B cell (primary cell): ENCODE results near the gene CTXN3. TPM values are rescaled to one million over a fixed set of nuclear protein-coding genes. Genes with fewer than 3 reads are reported as not detected.

Experiments
- ATAC-seq: fragments of 200-7000 bp; cut with Tn5 transposase; one replicate; pipeline ENCODE4 v1.10.0; 2021; ENCODE audit warnings: low read depth, mild to moderate bottlenecking, moderate number of reproducible peaks, moderate library complexity
- CTCF ChIA-PET: fragments of 350-600 bp; sonication (Branson Sonifier 250); formaldehyde crosslinking; loops from one replicate; lab custom pipeline; 2021; ENCODE audit warnings: antibody characterized with exemption, inconsistent platforms; lab: Charles Lee
- POLR2A ChIA-PET: fragments of 350-600 bp; sonication (Branson Sonifier 250); formaldehyde crosslinking; loops from one replicate; lab custom pipeline; 2021; ENCODE audit warnings: antibody characterized with exemption; lab: Charles Lee
- DNase-seq: peaks from one replicate; pipeline ENCODE4 v3.0.0; 2013
- H2AFZ ChIP-seq: 2 replicates; pipeline ENCODE4 v1.6.1; 2012; ENCODE audit warnings: mild to moderate bottlenecking, low read depth, low read length; ENCODE audit not compliant: insufficient read depth, poor library complexity, severe bottlenecking
- H3K27ac ChIP-seq, 2 donors: 1 replicate in 1 of 2; 2 replicates in 1 of 2; pipeline ENCODE4 v1.5.1; 2012 to 2013; ENCODE audit warnings: low read length in 2 of 2, mild to moderate bottlenecking in 2 of 2, moderate library complexity in 1 of 2
- H3K27me3 ChIP-seq, 4 experiments: fragments of 200-600 bp in 1 of 4; sonication (generic) in 1 of 4; replicated peaks in 1 of 4; 1 replicate in 2 of 4; 2 replicates in 2 of 4; pipeline versions ENCODE4 v1.6.1 to v1.7.0; 2013 to 2016; ENCODE audit warnings: low read length in 3 of 4, mild to moderate bottlenecking in 2 of 4, mixed read lengths in 1 of 4, moderate library complexity in 1 of 4; ENCODE audit not compliant: insufficient read depth in 4 of 4, control insufficient read depth in 3 of 4; ENCODE audit errors: control extremely low read depth in 1 of 4
- H3K36me3 ChIP-seq, 2 experiments: replicated peaks in 1 of 2; 1 replicate in 1 of 2; 2 replicates in 1 of 2; pipeline versions ENCODE4 v1.6.1 to v1.7.1; 2013; ENCODE audit warnings: low read length in 1 of 2; ENCODE audit not compliant: insufficient read depth in 2 of 2, control insufficient read depth in 1 of 2; ENCODE audit errors: control extremely low read depth in 1 of 2, extremely low read depth in 1 of 2
- H3K4me1 ChIP-seq, 2 donors: fragments of 200-600 bp in 1 of 2; sonication (generic) in 1 of 2; 1 replicate in 1 of 2; 2 replicates in 1 of 2; pipeline versions ENCODE4 v1.5.1 to v1.6.1; 2013 to 2017; ENCODE audit warnings: low read length in 2 of 2; ENCODE audit not compliant: control insufficient read depth in 2 of 2, insufficient read depth in 2 of 2
- H3K4me2 ChIP-seq: replicated peaks from 2 replicates; pipeline ENCODE3; 2012; ENCODE audit warnings: mild to moderate bottlenecking, low read depth, low read length; ENCODE audit not compliant: poor library complexity, severe bottlenecking
- H3K4me3 ChIP-seq, 5 experiments: fragments of 200-600 bp in 1 of 5; sonication (generic) in 1 of 5; 1 replicate in 3 of 5; 2 replicates in 2 of 5; pipeline versions ENCODE4 v1.5.1 to v1.7.0; 2011 to 2016; ENCODE audit warnings: low read length in 4 of 5, mild to moderate bottlenecking in 4 of 5, low read depth in 2 of 5, control low read depth in 1 of 5, moderate library complexity in 1 of 5; ENCODE audit not compliant: insufficient read depth in 1 of 5; ENCODE audit errors: control extremely low read depth in 1 of 5, extremely low read depth in 1 of 5
- H3K79me2 ChIP-seq: fragments of 200-600 bp; sonication (generic); one replicate; pipeline ENCODE4 v1.6.0; 2016; ENCODE audit warnings: low read length; ENCODE audit not compliant: control insufficient read depth, insufficient read depth
- H3K9ac ChIP-seq: fragments of 200-600 bp; sonication (generic); 2 replicates; pipeline ENCODE4 v1.6.1; 2017; ENCODE audit warnings: mild to moderate bottlenecking, low read length, moderate library complexity
- H3K9me3 ChIP-seq, 3 donors: one replicate each; pipeline versions ENCODE4 v1.6.1 to v1.7.1; 2013; ENCODE audit warnings: low read length in 2 of 3; ENCODE audit not compliant: control insufficient read depth in 2 of 3, insufficient read depth in 1 of 3; ENCODE audit errors: control extremely low read depth in 1 of 3
- H4K20me1 ChIP-seq: 2 replicates; pipeline ENCODE4 v1.6.0; 2012; ENCODE audit warnings: mild to moderate bottlenecking, low read length; ENCODE audit not compliant: insufficient read depth, control insufficient read depth, poor library complexity, severe bottlenecking
- H3K27ac Mint-ChIP-seq: one replicate; pipeline ENCODE4 v1.8.0; 2021; ENCODE audit warnings: mixed read lengths
- H3K27me3 Mint-ChIP-seq: one replicate; pipeline ENCODE4 v1.8.0; 2021; ENCODE audit warnings: mixed read lengths
- H3K4me1 Mint-ChIP-seq: one replicate; pipeline ENCODE4 v1.8.0; 2021; ENCODE audit warnings: mixed read lengths
- H3K4me3 Mint-ChIP-seq: one replicate; pipeline ENCODE4 v1.8.0; 2021; ENCODE audit warnings: mixed read lengths
- H3K9me3 Mint-ChIP-seq: one replicate; pipeline ENCODE4 v1.8.0; 2022; ENCODE audit warnings: mixed read lengths; ENCODE audit not compliant: insufficient read depth
- CTCF ChIP-seq: fragments of 200-600 bp; IDR thresholded peaks from one replicate; pipeline ENCODE4 v1.8.0; 2022; ENCODE audit warnings: antibody characterized with exemption, mild to moderate bottlenecking
- EZH2 ChIP-seq: IDR thresholded peaks from 2 replicates; pipeline ENCODE4 v1.6.1; 2012; ENCODE audit warnings: borderline replicate concordance, low read depth, mild to moderate bottlenecking, moderate library complexity, low read length; ENCODE audit not compliant: insufficient read depth, poor library complexity, severe bottlenecking
- WGBS: methylation state at CpG from one replicate; pipeline ENCODE4 v1.1.5; 2013; ENCODE audit warnings: missing lambda C conversion rate; ENCODE audit not compliant: insufficient coverage; 5-methylcytosine and 5-hydroxymethylcytosine counted together
- intact Hi-C: fragments of 100-400 bp; cut with micrococcal nuclease; formaldehyde crosslinking; loops from one replicate; pipeline ENCODE4 v1.10.0; 2022
- polyA plus RNA-seq: library from polyadenylated mRNA; depleted of rRNA; stranded (reverse); fragments of >200 nt; gene quantifications from 2 replicates; pipeline ENCODE4 v1.2.3, GENCODE V29; 2012
- total RNA-seq, 2 donors: library from RNA; stranded (reverse); fragments of 120-200 nt in 1 of 2; gene quantifications; 1 replicate in 1 of 2; 2 replicates in 1 of 2; pipeline versions ENCODE4 v1.2.3 to v1.2.4, GENCODE V29; 2013 to 2022

The CTXN3 gene
- total and polyA plus RNA-seq, 2 donors (not counting 1 experiment from before 2014, with no cell fraction given), result not detected

GRCh38 chr5:127652952-127653611 is 4.2 kb downstream of the CTXN3 start:
- H3K27ac ChIP-seq, result no peak overlapping the region
- POLR2A ChIA-PET, result no interaction called here
- H3K27me3 ChIP-seq, result no peaks in the 10 kb centered on the region
- CTCF ChIA-PET, result no interaction called here
- no peak overlapping the region for H2AFZ ChIP-seq
- no peak for ATAC-seq
- H3K4me1 ChIP-seq, result no peaks in the 10 kb centered on the region
- no peaks in the 10 kb centered on the region for H3K9me3 ChIP-seq
- no peaks in the 10 kb centered on the region for H4K20me1 ChIP-seq
- H3K4me2 ChIP-seq, result no peak overlapping the region
- no peak for DNase-seq
- H3K4me1 Mint-ChIP-seq, result no peaks in the 10 kb centered on the region
- H3K9ac ChIP-seq, result no peak overlapping the region
- H3K4me3 ChIP-seq, result no peak overlapping the region
- intact Hi-C loops, result no loop called here
- H3K36me3 ChIP-seq, result no peaks in the 10 kb centered on the region
- H3K27ac Mint-ChIP-seq, result no peak overlapping the region
- no peak overlapping the region for H3K4me3 Mint-ChIP-seq
- H3K9me3 Mint-ChIP-seq, result no peaks in the 10 kb centered on the region
- H3K79me2 ChIP-seq, result no peaks in the 10 kb centered on the region
- WGBS, result 77% methylated on average over 5 of the region's 7 CpGs
- peaks cover 4% of the 10 kb centered on the region for H3K27me3 Mint-ChIP-seq
- no peak for TF ChIP-seq EZH2
- no peak for TF ChIP-seq CTCF

- Histone ChIP-seq H4K20me1 (no peaks in the 10 kb centered on the region), H3K4me1 (no peaks in the 10 kb centered on the region), H3K9ac (no peak overlapping the region), H3K36me3 (no peaks in the 10 kb centered on the region), H3K4me2 (no peak overlapping the region), H2AFZ (no peak overlapping the region), H3K27me3 (no peaks in the 10 kb centered on the region), H3K79me2 (no peaks in the 10 kb centered on the region), H3K4me3 (no peak overlapping the region), H3K9me3 (no peaks in the 10 kb centered on the region), H3K27ac (no peak overlapping the region)
- H3K9me3 Mint-ChIP-seq, result no peaks in the 10 kb centered on the region
- H3K27ac Mint-ChIP-seq, result no peak overlapping the region
- WGBS, result 86% methylated on average over 4 of the region's 6 CpGs
- peaks cover 8% of the 10 kb centered on the region for H3K27me3 Mint-ChIP-seq
- no peak overlapping the region for H3K4me3 Mint-ChIP-seq
- ChIA-PET CTCF (no interaction called here), POLR2A (no interaction called here)
- no peak for ATAC-seq
- intact Hi-C loops, result no loop called here
- no peak for DNase-seq
- TF ChIP-seq EZH2 (no peak), CTCF (no peak)
- no peaks in the 10 kb centered on the region for H3K4me1 Mint-ChIP-seq
These were observed 7.9 kb downstream of the CTXN3 start for GRCh38 chr5:127656825-127657224.
